Mesothelial cell of epicardium (in vitro differentiated cells): ENCODE results near the gene GALNT1. TPM values are rescaled to one million over a fixed set of nuclear protein-coding genes. Genes with fewer than 3 reads are reported as not detected.

Source experiments
- DNase-seq, 2 experiments: peaks; one replicate each; pipeline ENCODE4 v3.0.0; 2021; ENCODE audit warnings: low spot score in 2 of 2; ENCODE audit not compliant: unreplicated experiment in 2 of 2
- H3K27ac Mint-ChIP-seq: 2 replicates; pipeline ENCODE4 v1.8.0; 2021; ENCODE audit warnings: mixed read lengths
- H3K27me3 Mint-ChIP-seq: 2 replicates; pipeline ENCODE4 v1.8.0; 2021; ENCODE audit warnings: low read depth, mixed read lengths
- H3K36me3 Mint-ChIP-seq: 2 replicates; pipeline ENCODE4 v1.8.0; 2021; ENCODE audit warnings: mixed read lengths
- H3K4me1 Mint-ChIP-seq: 2 replicates; pipeline ENCODE4 v1.8.0; 2021; ENCODE audit warnings: mixed read lengths
- H3K4me3 Mint-ChIP-seq: 2 replicates; pipeline ENCODE4 v1.8.0; 2021; ENCODE audit warnings: mild to moderate bottlenecking, moderate library complexity, mixed read lengths
- H3K9me3 Mint-ChIP-seq: 2 replicates; pipeline ENCODE4 v1.8.0; 2021; ENCODE audit warnings: mixed read lengths
- CTCF ChIP-seq: fragments of 200-600 bp; sonication (generic); IDR thresholded peaks from one replicate; pipeline ENCODE4 v1.5.0; 2021; ENCODE audit warnings: antibody characterized with exemption; ENCODE audit not compliant: unreplicated experiment
- total RNA-seq: library from RNA; stranded (reverse); gene quantifications from 3 replicates; pipeline ENCODE4 v1.2.1, GENCODE V29; 2021

The GALNT1 gene
- total RNA-seq, 1 donor from 2014 or later: 85.0 TPM

- no peak for DNase-seq
- Mint-ChIP-seq H3K27ac (no peak overlapping the region), H3K27me3 (peaks cover 2% of the 10 kb centered on the region), H3K36me3 (peaks cover 2% of the 10 kb centered on the region), H3K4me1 (peaks cover 12% of the 10 kb centered on the region), H3K4me3 (no peak overlapping the region), H3K9me3 (peaks cover 14% of the 10 kb centered on the region)
- no peak for TF ChIP-seq CTCF
Measured at GRCh38 chr18:35578481-35578880, 3.1 kb upstream of the GALNT1 start.

GRCh38 chr18:35578936-35579335, 2.6 kb upstream of the GALNT1 start:
- peaks cover 14% of the 10 kb centered on the region for H3K9me3 Mint-ChIP-seq
- peaks cover 3% of the 10 kb centered on the region for H3K36me3 Mint-ChIP-seq
- H3K27ac Mint-ChIP-seq: no peak overlapping the region
- peaks cover 14% of the 10 kb centered on the region for H3K4me1 Mint-ChIP-seq
- H3K27me3 Mint-ChIP-seq: peaks cover 2% of the 10 kb centered on the region
- TF ChIP-seq CTCF: no peak
- H3K4me3 Mint-ChIP-seq: no peak overlapping the region
- DNase-seq: no peak

GRCh38 chr18:35580701-35581539, 620 bp upstream of the GALNT1 start:
- peaks cover 18% of the 10 kb centered on the region for H3K4me1 Mint-ChIP-seq
- H3K4me3 Mint-ChIP-seq: peak overlapping the region; percentile 64
- peak overlapping the region; percentile 34 for H3K27ac Mint-ChIP-seq
- no peak for TF ChIP-seq CTCF
- peak; percentile 33 to 66 for DNase-seq
- peaks cover 25% of the 10 kb centered on the region for H3K9me3 Mint-ChIP-seq
- peaks cover 2% of the 10 kb centered on the region for H3K27me3 Mint-ChIP-seq
- H3K36me3 Mint-ChIP-seq: peaks cover 19% of the 10 kb centered on the region

GRCh38 chr18:35581898-35582641, 530 bp downstream of the GALNT1 start:
- peaks cover 18% of the 10 kb centered on the region for H3K4me1 Mint-ChIP-seq

More at GRCh38 chr18:35581898-35582641, 530 bp downstream of the GALNT1 start:
- Mint-ChIP-seq H3K9me3 (peaks cover 23% of the 10 kb centered on the region), H3K27me3 (peaks cover 2% of the 10 kb centered on the region), H3K36me3 (peaks cover 27% of the 10 kb centered on the region), H3K4me3 (peak overlapping the region; percentile 77), H3K27ac (peak overlapping the region; percentile 89)
- no peak for TF ChIP-seq CTCF
- no peak for DNase-seq
